ENCODE data around the gene GIMAP8.

GRCh38 chr7:150471886-150472285, 21.5 kb downstream of the GIMAP8 start:
- TF ChIP-seq POLR2AphosphoS5 (IDR thresholded peaks at IDR 0.05; ENCODE audit: low read depth, low read length), result no peak
- no peak for TF ChIP-seq ZNF274 (IDR thresholded peaks at IDR 0.05; ENCODE audit: borderline replicate concordance, extremely low read depth, low read length)
- TF ChIP-seq CTCF (IDR thresholded peaks at IDR 0.05; ENCODE audit: control extremely low read depth in 1 of 3, insufficient read depth in 1 of 3, low read depth in 1 of 3, low read length in 3 of 3), result no peak
- TF ChIP-seq, protein P1, sequence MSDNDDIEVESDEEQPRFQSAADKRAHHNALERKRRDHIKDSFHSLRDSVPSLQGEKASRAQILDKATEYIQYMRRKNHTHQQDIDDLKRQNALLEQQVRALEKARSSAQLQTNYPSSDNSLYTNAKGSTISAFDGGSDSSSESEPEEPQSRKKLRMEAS (IDR thresholded peaks at IDR 0.05), result no peak
- TF ChIP-seq SP1 (IDR thresholded peaks at IDR 0.05; ENCODE audit: low read depth, low read length), result no peak
- no peak for TF ChIP-seq CEBPB (IDR thresholded peaks at IDR 0.05; ENCODE audit: low read depth, low read length)
- TF ChIP-seq SRF (IDR thresholded peaks at IDR 0.05; ENCODE audit: low read depth, low read length), result no peak
- no peak for TF ChIP-seq ASH2L (IDR thresholded peaks at IDR 0.05; ENCODE audit: low read length)
- no peak for TF ChIP-seq POLR2A (IDR thresholded peaks at IDR 0.05; ENCODE audit: control extremely low read depth in 1 of 2, low read depth in 2 of 2, low read length in 2 of 2)
- TF ChIP-seq, protein P2, sequence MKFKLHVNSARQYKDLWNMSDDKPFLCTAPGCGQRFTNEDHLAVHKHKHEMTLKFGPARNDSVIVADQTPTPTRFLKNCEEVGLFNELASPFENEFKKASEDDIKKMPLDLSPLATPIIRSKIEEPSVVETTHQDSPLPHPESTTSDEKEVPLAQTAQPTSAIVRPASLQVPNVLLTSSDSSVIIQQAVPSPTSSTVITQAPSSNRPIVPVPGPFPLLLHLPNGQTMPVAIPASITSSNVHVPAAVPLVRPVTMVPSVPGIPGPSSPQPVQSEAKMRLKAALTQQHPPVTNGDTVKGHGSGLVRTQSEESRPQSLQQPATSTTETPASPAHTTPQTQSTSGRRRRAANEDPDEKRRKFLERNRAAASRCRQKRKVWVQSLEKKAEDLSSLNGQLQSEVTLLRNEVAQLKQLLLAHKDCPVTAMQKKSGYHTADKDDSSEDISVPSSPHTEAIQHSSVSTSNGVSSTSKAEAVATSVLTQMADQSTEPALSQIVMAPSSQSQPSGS (IDR thresholded peaks at IDR 0.05; ENCODE audit: low read length), result no peak
- TF ChIP-seq CHD2 (IDR thresholded peaks at IDR 0.05; ENCODE audit: low read length), result no peak
- no peak for TF ChIP-seq CBX5 (IDR thresholded peaks at IDR 0.05; ENCODE audit: low read depth, low read length)
- no peak for TF ChIP-seq CBX8 (IDR thresholded peaks at IDR 0.05; ENCODE audit: borderline replicate concordance, low read depth, low read length)

Data from H1 (cell line).